GM23338 (cell line): ENCODE data around the gene LAMTOR4. TPM values are rescaled to one million over a fixed set of nuclear protein-coding genes. Genes with fewer than 3 reads are reported as not detected.

Source experiments
- CREB1 ChIP-seq: fragments of 250-450 bp; sonication (Bioruptor Pico); IDR thresholded peaks from 2 replicates; pipeline ENCODE4 v1.5.0; 2020; ENCODE audit warnings: low read depth, mild to moderate bottlenecking, moderate library complexity
- ETS1 ChIP-seq: IDR thresholded peaks from 2 replicates; pipeline ENCODE4 v1.6.1; 2016; ENCODE audit warnings: antibody characterized with exemption
- EZH2phosphoT487 ChIP-seq: fragments of 200-600 bp; sonication (generic); IDR thresholded peaks from one replicate; pipeline ENCODE4 v1.8.1; 2018; ENCODE audit warnings: antibody characterized with exemption; ENCODE audit not compliant: unreplicated experiment
- JUNB ChIP-seq: IDR thresholded peaks from one replicate; pipeline ENCODE4 v1.6.1; 2016; ENCODE audit warnings: antibody characterized with exemption; ENCODE audit not compliant: unreplicated experiment
- NANOG ChIP-seq: IDR thresholded peaks from 2 replicates; pipeline ENCODE4 v1.6.1; 2016; ENCODE audit warnings: antibody characterized with exemption, borderline replicate concordance
- POLR2AphosphoS5 ChIP-seq: IDR thresholded peaks from 2 replicates; pipeline ENCODE4 v1.6.1; 2016; ENCODE audit warnings: antibody characterized with exemption, low read depth
- REST ChIP-seq: IDR thresholded peaks from one replicate; pipeline ENCODE4 v1.6.1; 2018; ENCODE audit warnings: antibody characterized with exemption; ENCODE audit not compliant: unreplicated experiment
- STAT1 ChIP-seq: IDR thresholded peaks from one replicate; pipeline ENCODE4 v1.6.1; 2016; ENCODE audit warnings: antibody characterized with exemption; ENCODE audit not compliant: unreplicated experiment
- ZNF114 ChIP-seq: fragments of 250-450 bp; sonication (Bioruptor Pico); IDR thresholded peaks from 2 replicates; pipeline ENCODE4 v1.5.0; 2020; ENCODE audit warnings: mild to moderate bottlenecking, moderate library complexity
- ZNF331 ChIP-seq: fragments of 250-450 bp; sonication (Bioruptor Pico); IDR thresholded peaks from 2 replicates; pipeline ENCODE4 v1.5.0; 2020; ENCODE audit warnings: low read depth, mild to moderate bottlenecking, moderate library complexity
- ZNF462 ChIP-seq: fragments of 250-450 bp; sonication (Bioruptor Pico); IDR thresholded peaks from 2 replicates; pipeline ENCODE4 v1.5.0; 2020; ENCODE audit warnings: mild to moderate bottlenecking, moderate library complexity
- polyA plus RNA-seq: library from polyadenylated mRNA; unstranded; fragments of >200 nt; fragmentation: Nextera tagmentation; extraction: Ambion mirVana; gene quantifications from 2 replicates; pipeline ENCODE4 v1.2.1, GENCODE V29; 2016
- total RNA-seq: library from RNA; depleted of rRNA; stranded (reverse); fragments of >200 nt; shearing (Covaris generic); gene quantifications from 2 replicates; pipeline ENCODE4 v1.2.3, GENCODE V29; 2014

The LAMTOR4 gene
- total and polyA plus RNA-seq, 2 experiments from 2014 or later: 145 to 333 TPM

- TF ChIP-seq ZNF462 (no peak), JUNB (no peak), REST (no peak), POLR2AphosphoS5 (no peak), ETS1 (no peak), CREB1 (no peak), NANOG (no peak), STAT1 (no peak), ZNF331 (CRISPR knock-in tag) (no peak), ZNF114 (CRISPR knock-in tag) (no peak), EZH2phosphoT487 (no peak)
Observed at GRCh38 chr7:100122568-100122967, 26.1 kb upstream of the LAMTOR4 start (continued).
